ENCODE measurements around the gene GPC3. TPM values are rescaled to one million over a fixed set of nuclear protein-coding genes. Genes with fewer than 3 reads are reported as not detected.

Gene GPC3
- total RNA-seq, 1 donor from 2014 or later, result 1,039 TPM

DNA sequence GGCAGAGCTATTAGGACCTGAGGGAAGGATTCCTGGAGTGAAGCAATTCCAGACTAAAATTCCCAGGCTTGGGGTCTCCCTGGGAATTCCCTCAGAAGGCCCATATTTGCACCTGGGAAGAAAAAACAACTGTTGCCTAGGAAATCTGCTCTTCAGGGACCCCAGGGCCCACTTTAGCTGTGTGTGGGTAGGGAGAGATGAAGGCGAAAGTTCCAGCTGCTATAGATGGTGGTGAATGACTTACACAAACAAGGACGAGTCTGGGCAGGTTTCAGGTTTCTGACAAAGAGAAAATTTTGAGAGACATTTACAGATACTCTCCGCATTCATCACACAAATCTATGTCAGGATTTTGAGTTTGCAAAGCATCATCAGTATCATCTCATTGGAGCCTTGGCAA, 126.1 kb downstream of the GPC3 start:
- no peak overlapping the region for H3K4me3 ChIP-seq
- H3F3A ChIP-seq (ENCODE audit: low read depth), result no peaks in the 10 kb centered on the region
- H4K20me1 ChIP-seq (ENCODE audit: low read depth), result peaks cover 5% of the 10 kb centered on the region
- no peak overlapping the region for H3K4me3 Mint-ChIP-seq
- H3K4me1 Mint-ChIP-seq, result peaks cover 6% of the 10 kb centered on the region
- peaks cover 2% of the 10 kb centered on the region for H3K27me3 Mint-ChIP-seq (ENCODE audit: insufficient read depth, low read depth)
- no peak overlapping the region for H3K9ac ChIP-seq
- H3K27ac Mint-ChIP-seq, result no peak overlapping the region
- no peaks in the 10 kb centered on the region for H3K9me3 ChIP-seq (ENCODE audit: low read depth)
- TF ChIP-seq, protein P1, sequence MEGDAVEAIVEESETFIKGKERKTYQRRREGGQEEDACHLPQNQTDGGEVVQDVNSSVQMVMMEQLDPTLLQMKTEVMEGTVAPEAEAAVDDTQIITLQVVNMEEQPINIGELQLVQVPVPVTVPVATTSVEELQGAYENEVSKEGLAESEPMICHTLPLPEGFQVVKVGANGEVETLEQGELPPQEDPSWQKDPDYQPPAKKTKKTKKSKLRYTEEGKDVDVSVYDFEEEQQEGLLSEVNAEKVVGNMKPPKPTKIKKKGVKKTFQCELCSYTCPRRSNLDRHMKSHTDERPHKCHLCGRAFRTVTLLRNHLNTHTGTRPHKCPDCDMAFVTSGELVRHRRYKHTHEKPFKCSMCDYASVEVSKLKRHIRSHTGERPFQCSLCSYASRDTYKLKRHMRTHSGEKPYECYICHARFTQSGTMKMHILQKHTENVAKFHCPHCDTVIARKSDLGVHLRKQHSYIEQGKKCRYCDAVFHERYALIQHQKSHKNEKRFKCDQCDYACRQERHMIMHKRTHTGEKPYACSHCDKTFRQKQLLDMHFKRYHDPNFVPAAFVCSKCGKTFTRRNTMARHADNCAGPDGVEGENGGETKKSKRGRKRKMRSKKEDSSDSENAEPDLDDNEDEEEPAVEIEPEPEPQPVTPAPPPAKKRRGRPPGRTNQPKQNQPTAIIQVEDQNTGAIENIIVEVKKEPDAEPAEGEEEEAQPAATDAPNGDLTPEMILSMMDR (IDR thresholded peaks at IDR 0.05), result no peak
- TF ChIP-seq EZH2 (IDR thresholded peaks at IDR 0.05), result no peak
- no peak for TF ChIP-seq EZH2phosphoT487 (IDR thresholded peaks at IDR 0.05)
- no peak overlapping the region for H2AFZ ChIP-seq (replicated peaks)
- peaks cover 2% of the 10 kb centered on the region for H3K36me3 Mint-ChIP-seq
- H3K4me1 ChIP-seq, result no peaks in the 10 kb centered on the region
- H3K79me2 ChIP-seq (ENCODE audit: low read depth), result peaks cover 19% of the 10 kb centered on the region
- DNase-seq (ENCODE audit: low spot score), result no peak
- no peak overlapping the region for H3K4me2 ChIP-seq
- peaks cover 2% of the 10 kb centered on the region for H3K9me3 Mint-ChIP-seq
- no peaks in the 10 kb centered on the region for H3K27me3 ChIP-seq
- no peaks in the 10 kb centered on the region for H3K36me3 ChIP-seq
- no peak overlapping the region for H3K27ac ChIP-seq

DNA sequence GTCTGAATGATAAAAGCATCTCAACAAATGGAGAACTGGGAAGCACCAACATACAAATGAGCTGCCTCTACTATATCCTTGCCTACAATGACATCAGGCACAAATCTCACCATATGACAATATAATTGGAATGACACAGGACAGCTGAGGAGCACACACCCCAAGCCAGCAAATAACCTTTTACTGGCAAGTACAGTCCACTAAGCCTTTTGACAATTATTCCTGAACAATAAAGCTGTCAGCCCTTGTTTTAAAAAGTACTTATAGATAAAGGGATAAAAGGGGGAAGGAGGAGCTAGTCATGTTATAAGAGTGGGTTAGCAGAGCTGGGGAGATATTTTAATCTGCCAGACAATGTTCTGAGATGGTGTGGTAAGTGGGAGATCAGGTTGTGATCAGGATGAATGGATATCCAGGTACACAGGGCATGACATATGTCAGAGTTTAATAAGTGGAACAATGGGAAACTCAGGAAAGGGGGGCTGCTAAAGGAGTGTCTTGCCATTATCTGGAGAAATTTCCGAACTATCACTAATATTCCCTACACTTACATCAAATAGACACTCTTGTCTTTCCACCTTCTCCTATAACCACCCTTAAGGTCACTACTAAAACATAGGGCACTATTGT, 127.6 kb downstream of the GPC3 start:
- H3K4me3 Mint-ChIP-seq, result no peak overlapping the region
- Histone ChIP-seq H3K9me3 (ENCODE audit: low read depth) (no peaks in the 10 kb centered on the region), H3K27me3 (no peaks in the 10 kb centered on the region), H4K20me1 (ENCODE audit: low read depth) (peaks cover 5% of the 10 kb centered on the region), H2AFZ (replicated peaks) (no peak overlapping the region), H3K4me1 (no peaks in the 10 kb centered on the region), H3K36me3 (no peaks in the 10 kb centered on the region), H3K79me2 (ENCODE audit: low read depth) (peaks cover 20% of the 10 kb centered on the region), H3K27ac (no peak overlapping the region), H3K4me3 (no peak overlapping the region), H3K9ac (no peak overlapping the region), H3F3A (ENCODE audit: low read depth) (no peaks in the 10 kb centered on the region), H3K4me2 (no peak overlapping the region)
- peaks cover 2% of the 10 kb centered on the region for H3K36me3 Mint-ChIP-seq
- no peak overlapping the region for H3K27ac Mint-ChIP-seq
- peaks cover 6% of the 10 kb centered on the region for H3K4me1 Mint-ChIP-seq
- H3K27me3 Mint-ChIP-seq (ENCODE audit: insufficient read depth, low read depth), result no peaks in the 10 kb centered on the region
- no peaks in the 10 kb centered on the region for H3K9me3 Mint-ChIP-seq
- TF ChIP-seq, protein P1 (IDR thresholded peaks at IDR 0.05), result no peak
- TF ChIP-seq EZH2phosphoT487 (IDR thresholded peaks at IDR 0.05), result no peak
- TF ChIP-seq EZH2 (IDR thresholded peaks at IDR 0.05), result no peak
- no peak for DNase-seq (ENCODE audit: low spot score)

GRCh38 chrX:133856819-133857218, 128.6 kb downstream of the GPC3 start:
- H3K9me3 Mint-ChIP-seq, result no peaks in the 10 kb centered on the region
- H3K4me1 ChIP-seq, result no peaks in the 10 kb centered on the region
- no peaks in the 10 kb centered on the region for H3K9me3 ChIP-seq (ENCODE audit: low read depth)
- no peak overlapping the region for H3K27ac ChIP-seq
- peaks cover 22% of the 10 kb centered on the region for H3K79me2 ChIP-seq (ENCODE audit: low read depth)
- DNase-seq (ENCODE audit: low spot score), result no peak
- H3K9ac ChIP-seq, result no peak overlapping the region
- no peaks in the 10 kb centered on the region for H3K36me3 ChIP-seq
- TF ChIP-seq EZH2phosphoT487 (IDR thresholded peaks at IDR 0.05) (no peak), EZH2 (IDR thresholded peaks at IDR 0.05) (no peak)
- TF ChIP-seq, protein P1 (IDR thresholded peaks at IDR 0.05), result no peak
- H3K36me3 Mint-ChIP-seq, result no peaks in the 10 kb centered on the region
- H3K27ac Mint-ChIP-seq, result no peak overlapping the region
- no peak overlapping the region for H2AFZ ChIP-seq (replicated peaks)
- H3K4me3 ChIP-seq, result no peak overlapping the region
- H3K4me1 Mint-ChIP-seq, result peaks cover 6% of the 10 kb centered on the region
- H3K27me3 Mint-ChIP-seq (ENCODE audit: insufficient read depth, low read depth), result no peaks in the 10 kb centered on the region
- H3F3A ChIP-seq (ENCODE audit: low read depth), result no peaks in the 10 kb centered on the region
- H3K4me2 ChIP-seq, result no peak overlapping the region
- no peaks in the 10 kb centered on the region for H3K27me3 ChIP-seq
- H3K4me3 Mint-ChIP-seq, result no peak overlapping the region
- peaks cover 5% of the 10 kb centered on the region for H4K20me1 ChIP-seq (ENCODE audit: low read depth)
